Femur (tissue), 1 donor: ENCODE results near the gene TAS2R60.
"Not testable (repeated sequence)": the region's sequence is repeated elsewhere in the genome, so short reads cannot be mapped to it uniquely, and the experiment has no call there.

ENCODE experiments used
- DNase-seq: peaks from one replicate; pipeline ENCODE4 v3.0.0-alpha.2; 2017

The TAS2R60 gene, protein sequence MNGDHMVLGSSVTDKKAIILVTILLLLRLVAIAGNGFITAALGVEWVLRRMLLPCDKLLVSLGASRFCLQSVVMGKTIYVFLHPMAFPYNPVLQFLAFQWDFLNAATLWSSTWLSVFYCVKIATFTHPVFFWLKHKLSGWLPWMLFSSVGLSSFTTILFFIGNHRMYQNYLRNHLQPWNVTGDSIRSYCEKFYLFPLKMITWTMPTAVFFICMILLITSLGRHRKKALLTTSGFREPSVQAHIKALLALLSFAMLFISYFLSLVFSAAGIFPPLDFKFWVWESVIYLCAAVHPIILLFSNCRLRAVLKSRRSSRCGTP

DNA sequence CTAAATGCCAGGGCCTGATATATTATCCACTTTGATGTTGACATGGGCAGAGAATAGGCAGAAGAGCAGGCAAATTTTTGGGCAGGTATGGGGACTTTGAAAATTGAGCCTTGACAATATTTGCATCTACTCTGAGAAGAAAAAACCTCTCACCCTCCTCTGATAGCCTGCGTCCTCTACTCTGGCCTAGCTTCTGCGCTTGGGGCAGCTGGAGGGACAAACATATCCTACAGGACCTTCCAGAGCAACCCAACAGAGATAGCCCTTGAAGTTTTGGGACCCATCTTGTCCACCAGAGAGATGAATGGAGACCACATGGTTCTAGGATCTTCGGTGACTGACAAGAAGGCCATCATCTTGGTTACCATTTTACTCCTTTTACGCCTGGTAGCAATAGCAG is at the start of gene TAS2R60:
TSS of gene TAS2R60 (plus strand) at position 301 of the 400 bp plus-strand sequence. CDS start at position 301, 0 bp downstream.
- no peak for DNase-seq

DNA sequence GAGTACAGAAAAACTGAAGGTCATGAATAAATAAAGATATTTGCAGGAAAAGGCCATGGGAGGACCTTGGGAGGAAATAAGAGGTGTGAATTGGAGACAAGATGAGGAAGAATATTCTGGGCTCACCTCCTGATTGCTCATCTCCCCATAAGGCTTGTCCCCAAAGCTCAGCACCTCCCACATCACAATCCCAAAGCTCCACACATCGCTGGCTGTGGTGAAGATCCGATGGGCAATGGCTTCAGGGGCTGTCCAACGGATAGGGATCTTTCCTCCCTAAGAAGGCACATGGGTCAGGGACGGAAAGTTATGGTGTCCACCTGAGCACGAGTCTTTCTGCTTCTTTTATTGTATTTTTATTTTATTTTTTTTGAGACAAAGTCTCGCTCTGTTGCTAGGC is 49.2 kb upstream of the TAS2R60 start:
- no peak for DNase-seq

DNA sequence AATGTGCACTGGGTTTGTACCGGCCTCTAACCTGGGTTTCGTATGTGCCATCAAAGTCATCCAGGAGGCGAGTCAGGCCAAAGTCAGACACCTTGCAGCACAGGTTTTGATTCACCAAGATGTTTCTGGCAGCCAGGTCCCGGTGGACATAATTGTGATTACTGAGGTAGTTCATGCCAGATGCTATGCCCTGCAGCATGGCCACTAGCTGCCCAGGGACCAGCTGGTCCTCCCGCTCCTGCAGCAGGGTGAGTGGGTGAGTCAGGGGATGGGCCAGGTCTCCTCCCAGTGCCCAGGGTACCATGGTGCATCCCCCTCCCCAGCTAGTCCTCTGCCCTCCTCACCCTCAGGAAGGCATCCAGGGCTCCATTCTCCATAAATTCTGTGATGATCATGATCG is 48.5 kb upstream of the TAS2R60 start:
- DNase-seq, result no peak

DNA sequence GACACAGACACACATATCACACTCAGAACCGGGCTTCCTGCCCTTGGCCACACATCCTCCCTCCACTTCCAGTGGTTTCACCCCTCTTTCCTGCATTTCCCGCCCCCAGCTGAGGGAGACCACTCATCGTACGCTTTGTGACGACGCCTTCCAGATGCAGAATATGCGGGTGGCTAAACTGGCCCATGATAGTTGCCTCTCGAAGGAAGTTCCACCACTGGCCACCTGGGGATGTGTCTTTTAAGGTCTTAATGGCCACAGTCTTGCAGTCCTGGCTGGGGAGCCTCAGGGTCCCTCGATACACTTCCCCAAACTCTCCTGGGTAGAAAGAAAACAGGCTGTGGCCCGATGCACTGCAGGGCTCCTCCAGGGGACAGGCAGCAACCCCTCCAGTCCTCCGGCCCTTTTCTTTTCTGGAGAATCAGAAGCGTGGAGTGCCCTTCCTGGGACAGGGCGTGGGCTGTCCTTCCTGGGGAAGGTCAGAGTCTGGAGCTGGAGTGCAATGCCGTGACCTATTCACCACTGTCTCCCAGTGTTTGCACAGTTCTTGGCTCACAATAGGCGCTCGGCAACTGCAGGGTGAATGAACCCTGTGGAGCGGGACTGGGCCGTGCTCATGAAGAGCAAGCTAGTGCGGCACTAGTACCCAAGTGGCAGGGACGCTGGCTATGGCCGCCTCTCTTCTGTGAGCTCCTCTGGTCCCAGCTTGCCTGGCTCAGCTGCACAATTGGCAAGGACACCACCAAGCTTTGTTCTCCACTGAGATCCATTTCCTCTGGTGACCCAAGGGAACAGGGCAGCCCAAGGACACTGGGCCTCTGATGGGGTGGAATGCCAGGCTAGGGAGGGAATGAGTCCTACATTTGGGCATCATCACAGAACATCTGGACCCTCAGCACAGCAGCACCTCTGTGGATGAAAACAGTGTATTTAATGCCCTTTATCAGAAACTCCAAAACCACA is 47.8 kb upstream of the TAS2R60 start:
- no peak for DNase-seq

DNA sequence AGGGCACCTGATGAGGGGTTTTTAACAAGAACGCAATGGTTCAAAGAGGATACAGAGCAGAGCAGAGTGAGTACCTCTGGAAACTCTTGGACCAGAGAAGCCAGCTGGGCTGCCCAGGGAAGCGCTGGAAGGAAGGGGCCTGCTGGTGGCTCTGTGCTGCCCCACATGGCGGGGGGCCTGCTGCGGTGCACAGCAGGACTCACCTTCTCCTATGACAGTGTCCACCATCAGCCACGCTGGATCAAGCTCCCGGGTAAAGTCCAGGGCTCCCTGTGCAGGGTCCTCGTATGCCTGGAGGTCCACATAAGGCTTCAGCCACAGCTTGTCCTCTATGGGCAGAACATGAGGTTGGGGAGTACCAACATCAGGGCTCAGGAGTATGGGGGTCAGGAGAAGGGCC is 47.1 kb upstream of the TAS2R60 start:
- DNase-seq, result no peak

DNA sequence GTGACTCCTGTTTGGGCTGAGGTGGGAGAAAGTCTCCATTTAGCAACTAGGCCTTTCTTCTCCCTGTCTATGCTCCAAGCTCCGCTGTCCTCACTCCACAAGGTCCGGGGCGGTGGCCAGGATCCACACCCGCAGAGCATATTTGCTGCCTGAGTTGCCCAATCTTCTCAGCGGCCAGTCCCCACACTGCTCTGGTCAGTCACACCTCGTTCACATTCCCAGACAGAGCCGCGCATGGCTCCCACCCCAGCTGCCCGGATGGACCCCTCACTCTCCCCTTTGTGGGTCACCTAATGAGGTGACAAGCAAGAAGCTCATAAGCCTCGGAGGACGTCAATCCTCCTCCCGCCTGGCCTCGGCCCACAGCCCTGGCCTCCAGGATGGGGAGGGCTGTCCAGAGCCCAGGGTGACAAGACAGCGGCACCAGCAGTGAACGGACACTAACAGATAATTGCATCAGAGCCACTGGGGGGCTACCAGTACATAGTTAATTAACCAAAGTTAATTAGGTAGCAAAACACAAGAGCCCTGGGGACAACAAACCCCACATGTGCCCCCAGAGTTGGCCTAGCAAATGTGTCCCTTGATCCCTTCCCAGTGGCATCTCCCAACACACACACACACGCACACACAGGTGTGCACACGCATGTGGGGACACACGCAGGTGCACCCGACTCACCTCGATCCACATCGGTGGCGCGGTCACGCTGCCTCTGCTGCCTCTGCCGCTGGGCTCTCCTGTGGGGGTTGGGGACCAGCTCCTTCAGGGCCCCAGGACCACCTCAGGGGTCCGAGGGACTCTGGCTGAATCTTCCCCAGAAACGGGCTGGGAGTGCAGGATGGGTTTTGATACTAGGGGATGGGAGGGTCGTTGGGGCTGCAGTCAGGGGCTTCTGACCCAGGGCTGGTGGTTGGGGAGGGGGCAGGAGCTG is 46.4 kb upstream of the TAS2R60 start:
- no peak for DNase-seq

DNA sequence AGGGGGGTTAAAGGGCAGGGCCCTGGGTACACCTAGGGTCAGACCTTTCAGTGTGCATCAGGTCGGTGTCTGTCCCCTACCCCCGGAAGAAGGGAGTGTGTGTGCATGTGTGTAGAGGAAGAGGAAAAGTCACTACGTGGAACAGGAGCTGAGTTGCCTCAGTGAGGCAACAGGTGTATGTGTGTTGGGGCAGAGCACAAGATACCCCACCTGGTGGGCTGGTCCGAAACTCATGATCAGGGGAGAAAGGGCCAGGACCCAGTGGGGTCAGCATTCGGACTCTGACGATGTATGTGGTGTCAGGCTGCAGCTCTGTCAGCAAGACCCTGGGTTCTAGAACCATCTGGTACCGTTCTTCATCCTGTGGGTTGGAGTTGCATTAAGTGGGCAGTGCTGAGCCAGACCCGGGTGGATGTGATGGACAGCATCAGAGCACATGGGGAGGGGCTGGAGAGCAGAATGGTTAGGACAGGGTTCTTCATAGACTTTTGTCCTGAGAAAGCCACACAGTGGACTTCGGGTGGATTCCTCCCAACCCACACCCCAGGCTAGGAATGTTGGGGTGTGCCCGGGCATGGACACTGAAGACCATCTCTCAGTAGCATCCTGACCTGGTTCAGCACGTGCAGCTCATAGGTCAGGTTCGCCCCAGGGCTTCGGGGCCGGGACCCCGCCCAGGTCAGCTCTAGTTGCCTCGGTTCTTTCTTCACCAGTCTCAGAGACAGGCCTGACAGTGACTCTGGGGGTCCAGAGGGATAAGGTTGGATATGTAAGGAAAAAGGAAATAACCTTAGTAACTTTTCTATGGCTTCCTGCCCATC is 45.3 kb upstream of the TAS2R60 start:
- no peak for DNase-seq

DNA sequence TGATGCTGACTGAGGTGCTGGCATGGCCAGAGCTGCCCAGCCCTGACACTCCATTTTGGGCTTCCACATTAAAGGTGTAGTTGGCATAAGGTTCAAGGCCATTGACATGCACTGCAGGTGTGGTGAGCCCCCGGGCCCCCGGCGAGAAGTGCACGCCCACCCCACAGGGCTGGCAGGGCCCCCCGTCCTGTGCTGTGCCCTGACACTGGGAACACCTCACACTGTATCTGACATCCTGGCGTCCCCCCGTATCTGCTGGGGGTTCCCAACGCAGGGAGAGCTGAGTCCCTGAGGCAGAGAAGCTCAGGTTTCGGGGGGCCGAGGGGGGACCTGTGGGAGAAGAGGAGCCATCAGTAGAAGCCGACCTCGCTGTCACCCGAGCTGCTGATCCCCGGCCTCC is 44.6 kb upstream of the TAS2R60 start:
- DNase-seq, result no peak

DNA sequence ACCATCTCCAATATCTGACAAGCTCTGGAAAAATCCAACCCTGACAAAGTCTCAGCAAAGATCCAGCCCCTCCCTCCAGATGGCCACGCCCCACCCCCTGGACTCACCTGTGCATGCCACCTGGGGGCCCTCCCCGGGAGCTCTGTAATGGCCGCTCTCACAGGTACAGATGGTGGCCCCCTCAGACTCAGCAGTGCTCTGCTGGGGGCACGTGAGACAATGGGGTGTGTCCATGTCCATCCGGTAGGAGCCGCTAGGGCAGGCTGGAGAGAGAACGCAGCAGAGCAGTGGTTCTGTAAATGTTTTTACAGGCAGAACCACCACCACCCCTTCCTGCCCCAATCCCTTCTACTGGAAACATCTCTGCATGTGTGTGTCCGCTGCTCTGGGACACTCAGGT is 44.1 kb upstream of the TAS2R60 start:
- DNase-seq, result no peak

DNA sequence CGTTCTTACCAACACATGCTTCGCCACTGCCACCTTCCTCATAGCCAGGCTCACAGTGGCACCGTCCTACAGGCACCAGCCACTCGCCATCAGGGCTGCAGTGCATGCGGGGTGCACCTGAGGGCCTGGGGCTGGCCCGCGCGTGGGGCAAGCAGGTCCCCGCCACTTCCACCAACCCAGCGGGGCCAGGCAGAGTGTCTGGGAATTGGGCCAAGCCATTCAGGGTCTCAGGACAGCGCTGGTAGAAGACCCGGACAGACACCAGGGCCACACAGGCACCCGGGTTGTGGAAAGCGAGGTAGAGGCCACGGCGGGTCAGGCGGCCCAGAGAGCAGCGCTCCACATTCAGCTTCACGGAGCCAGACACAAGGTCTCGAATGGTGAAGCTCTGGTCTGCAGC is 43.6 kb upstream of the TAS2R60 start:
- no peak for DNase-seq

DNA sequence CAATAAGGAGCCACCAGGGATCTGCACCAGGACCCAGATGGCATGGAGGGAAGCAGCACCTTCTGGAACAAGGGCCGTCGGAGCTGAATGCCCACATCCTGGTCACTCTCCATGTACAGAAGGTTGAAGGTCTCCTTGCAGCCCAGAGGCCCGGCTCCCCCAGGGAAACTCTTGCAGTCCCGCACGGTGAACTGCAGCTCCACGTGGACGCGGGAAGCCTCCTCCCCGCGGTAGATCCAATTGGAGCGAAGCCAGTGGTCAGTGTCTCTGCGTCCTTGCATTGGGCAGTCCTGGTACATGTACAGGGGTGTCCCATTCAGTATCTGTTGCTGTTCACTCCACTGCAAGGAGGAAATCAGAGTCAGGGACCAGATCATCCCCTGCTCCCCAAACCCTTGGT is 42.0 kb upstream of the TAS2R60 start:
- no peak for DNase-seq

DNA sequence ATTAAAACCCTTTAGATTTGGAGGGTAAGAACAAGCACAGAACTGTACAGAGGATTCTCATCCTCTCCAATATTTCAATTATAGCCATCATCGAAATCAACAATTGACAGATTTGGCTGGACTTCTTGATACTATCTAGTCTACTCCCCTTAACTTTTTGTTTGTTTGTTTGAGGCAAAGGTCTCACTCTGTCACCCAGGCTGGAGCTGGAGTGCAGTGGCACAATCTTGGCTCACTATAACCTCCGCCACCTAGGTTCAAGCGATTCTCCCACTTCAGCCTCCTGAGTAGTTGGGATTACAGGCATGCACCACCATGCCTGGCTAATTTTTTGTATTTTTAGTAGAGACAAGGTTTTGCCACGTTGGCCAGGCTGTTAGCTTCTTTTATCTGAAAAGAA is 41.0 kb upstream of the TAS2R60 start:
- not testable (repeated sequence) for DNase-seq

DNA sequence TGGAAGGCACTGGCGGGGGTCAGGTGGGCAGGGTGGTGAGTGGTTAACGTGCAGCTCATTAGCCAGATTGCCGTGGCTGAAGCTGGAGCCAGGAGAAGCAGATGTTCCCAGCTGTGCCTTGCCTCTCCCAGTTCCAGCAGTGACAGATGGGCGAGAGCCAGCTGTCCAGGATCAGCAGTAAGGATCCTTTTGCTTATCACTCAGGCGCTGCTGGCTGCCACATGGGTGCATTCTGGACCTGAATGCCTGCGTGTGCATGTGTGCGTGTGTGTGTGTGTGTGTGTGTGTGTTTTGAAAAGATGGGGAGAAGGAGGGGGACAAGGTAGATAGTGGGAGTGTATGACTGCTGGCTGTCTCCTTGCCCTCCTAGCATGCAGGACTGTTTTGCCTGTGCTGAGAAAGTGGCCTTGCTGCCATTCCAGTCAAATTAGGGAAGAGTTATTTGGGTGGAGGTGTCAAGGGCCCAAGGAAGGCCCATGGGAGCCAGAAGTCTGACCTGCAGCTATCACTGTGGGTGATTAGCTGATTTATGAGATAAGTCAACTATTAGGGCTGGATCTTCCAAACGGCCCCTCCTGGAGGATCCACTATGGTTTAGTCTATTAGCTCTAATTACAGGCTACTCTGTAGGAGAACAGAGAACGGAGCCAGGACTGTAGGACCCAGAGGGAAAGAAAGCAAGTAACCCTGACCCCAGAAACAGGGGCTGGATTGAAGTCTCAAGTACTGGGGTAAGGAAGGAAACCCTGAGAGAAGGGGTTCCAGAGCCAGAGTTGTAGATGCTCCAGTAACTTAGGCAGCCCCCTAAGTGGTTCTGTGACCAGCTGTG is 37.9 kb upstream of the TAS2R60 start:
- peak; percentile 67 for DNase-seq

DNA sequence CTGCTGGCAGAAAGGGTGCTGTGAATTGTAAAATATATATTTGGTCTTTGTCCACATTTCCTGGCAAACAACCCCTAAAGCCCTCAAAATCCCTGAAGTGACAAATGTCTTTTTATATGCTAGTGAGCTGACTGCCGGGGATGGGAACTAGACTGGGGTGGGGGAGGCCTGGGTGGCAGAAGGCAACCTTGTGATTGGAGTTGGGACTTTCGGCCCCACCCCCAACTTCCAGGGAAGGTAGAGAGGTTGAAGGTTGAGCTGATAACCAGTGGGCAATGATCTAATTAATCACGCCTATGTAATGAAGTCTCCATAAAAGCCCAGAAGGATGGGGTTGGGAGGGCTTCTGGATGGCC is 37.3 kb upstream of the TAS2R60 start:
- no peak for DNase-seq

DNA sequence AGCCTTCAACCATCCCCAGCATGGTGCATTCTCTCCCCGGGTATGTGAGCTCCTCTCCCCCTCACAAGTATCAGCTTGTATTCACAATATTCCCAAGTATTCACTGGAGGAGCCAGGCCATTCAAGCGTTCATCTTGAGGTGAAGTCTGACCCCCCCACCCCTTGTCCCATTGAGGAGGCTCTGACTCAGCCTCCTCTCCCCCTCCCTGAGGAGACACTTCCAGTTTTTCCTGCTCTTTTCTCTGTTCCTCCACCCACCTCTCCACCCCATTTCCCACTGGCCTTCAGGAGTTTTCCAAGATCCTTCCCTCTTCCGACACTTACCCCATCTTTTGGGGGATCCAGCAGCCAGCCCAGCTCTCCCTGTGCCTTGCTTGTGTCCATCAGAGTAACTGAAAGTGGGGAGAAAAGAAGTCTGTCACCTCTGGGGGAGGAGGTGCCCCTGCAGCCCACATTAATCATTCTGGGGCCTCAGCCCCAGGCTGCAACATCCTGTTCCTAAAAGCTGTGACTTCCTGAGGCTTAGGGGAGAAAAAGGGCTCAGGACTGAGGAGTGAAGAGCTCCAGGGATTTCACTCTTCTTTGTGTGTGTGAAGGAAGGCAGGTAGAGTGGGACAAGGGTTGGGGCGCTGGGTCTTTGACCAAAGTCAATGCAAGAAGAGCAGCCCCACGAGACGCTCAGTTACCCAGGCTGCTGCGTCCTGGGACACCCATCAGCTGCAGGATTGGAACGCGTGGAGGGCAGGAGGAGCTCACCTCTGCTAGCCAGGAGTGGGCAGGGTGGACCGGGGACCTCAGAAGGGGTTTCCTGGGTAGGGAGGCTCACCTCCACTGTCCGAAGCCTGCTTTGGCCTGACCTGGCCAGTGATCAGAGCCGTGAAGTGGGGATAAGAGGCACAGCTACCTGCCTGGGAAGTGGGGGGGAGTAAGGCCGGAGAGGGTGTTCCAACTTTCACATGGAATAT is 35.7 kb upstream of the TAS2R60 start:
- no peak for DNase-seq

DNA sequence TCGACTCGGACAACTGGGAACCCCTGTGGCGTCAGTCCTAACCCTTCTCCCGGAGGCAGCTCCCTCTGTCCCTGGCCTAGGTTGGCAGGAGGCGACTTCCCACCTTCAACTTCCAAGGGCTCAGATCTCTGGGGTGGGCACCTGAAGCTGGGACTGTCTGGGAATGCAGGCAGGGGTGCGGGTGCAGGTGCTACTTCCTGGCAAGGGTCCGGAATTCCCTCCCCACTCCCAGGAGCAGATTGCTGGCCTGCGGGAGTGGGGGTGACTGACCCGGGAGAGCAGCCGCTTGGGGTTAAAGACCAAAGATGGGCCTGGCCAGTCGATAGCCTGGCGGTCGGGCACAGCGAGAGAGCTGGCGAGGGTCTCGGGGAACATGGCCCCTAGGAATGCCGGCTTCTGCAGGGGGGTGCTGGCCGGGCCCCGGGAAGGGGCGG is 35.0 kb upstream of the TAS2R60 start:
- DNase-seq, result no peak

DNA sequence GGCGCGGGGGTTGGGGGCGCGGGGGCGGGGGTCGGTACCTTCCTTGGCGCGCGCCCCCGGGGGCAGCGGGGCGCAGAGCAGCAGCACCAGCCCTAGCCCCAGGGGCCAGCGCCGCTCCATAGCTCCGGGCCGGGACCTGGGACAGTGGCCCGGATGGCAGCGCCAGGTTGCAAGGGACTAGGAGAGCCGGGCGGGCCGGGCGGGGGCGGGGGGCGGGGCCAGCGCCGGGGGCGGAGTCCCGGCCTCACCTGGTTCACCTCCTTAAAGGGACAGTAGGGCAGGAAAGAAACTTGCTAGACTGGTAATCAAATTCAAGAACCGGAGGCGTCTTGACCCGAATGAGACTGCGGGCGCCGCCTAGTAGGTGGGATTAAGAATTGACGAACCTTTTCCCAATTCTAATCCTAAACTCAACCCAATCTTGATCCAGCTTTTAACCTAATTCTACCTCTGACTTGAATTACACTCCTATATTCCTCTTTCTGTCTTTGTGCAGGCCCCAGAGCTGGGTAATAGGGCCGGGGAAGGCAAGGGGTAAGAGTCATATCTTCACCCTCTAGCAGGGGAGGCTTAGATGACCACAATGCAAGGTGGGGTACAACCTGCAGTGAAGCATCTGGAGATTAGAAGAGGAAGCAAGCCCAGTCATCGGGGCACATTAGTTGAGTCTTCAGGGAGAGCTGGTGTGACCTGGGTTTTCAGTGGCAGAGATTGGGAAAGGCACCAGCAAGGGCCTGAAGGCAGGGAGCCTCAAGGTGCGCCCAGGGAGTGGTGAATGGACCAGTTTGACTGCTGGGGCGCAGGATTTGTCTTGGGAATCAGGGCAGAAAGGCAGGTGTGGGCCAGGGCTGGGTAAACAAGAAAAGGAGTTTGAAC is 34.3 kb upstream of the TAS2R60 start, which contains the start of gene EPHA1:
TSS of gene EPHA1 (minus strand) at position 171 of the 876 bp plus-strand sequence. CDS start at position 120, 51 bp downstream.
- DNase-seq, result no peak

DNA sequence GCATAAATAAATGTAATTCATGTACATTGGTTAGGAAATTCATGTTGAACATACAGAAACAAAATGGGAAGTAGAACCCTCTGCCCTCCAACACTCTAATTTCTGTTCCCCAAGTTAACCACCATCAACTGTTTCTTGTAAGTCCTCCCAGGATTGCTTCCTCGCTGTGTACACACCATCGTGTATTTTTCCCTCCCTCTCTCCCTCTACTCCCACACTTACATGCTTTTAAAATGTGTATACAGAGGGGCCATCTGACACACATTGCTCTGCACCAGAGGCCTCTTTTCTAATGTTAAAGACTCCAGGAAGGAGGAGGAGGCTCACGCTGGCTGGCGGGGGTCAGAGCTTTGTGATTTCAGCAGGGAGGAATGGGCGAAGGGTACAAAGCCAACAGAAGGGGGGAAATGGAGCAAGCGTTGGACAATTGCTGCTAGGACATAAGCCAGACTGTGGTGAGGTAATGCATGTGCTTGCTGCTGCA is 32.7 kb upstream of the TAS2R60 start:
- peak; percentile 71 for DNase-seq
